Keratinocyte (primary cell): Measurements from ENCODE around the gene RNF144A. TPM values are rescaled to one million over a fixed set of nuclear protein-coding genes. Genes with fewer than 3 reads are reported as not detected.

Experiments used
- DNase-seq: peaks from one replicate; pipeline ENCODE4 v3.0.0-alpha.2; 2011; ENCODE audit warnings: low read depth, missing footprints, low spot score
- FAIRE-seq: peaks from 2 replicates; lab custom pipeline; 2011; peaks lifted over from hg19 to GRCh38; lab: Jason Lieb, UNC
- H2AFZ ChIP-seq: 2 replicates; pipeline ENCODE4 v1.6.0; 2012; ENCODE audit warnings: low read length, control low read depth, inconsistent platforms; ENCODE audit not compliant: control insufficient read depth
- H3K27ac ChIP-seq: 2 replicates; pipeline ENCODE4 v1.5.1; 2011; ENCODE audit warnings: low read length; ENCODE audit not compliant: control insufficient read depth, insufficient read depth
- H3K27me3 ChIP-seq: 3 replicates; pipeline ENCODE4 v1.6.0; 2011; ENCODE audit warnings: low read length; ENCODE audit not compliant: control insufficient read depth, insufficient read depth; ENCODE audit errors: extremely low read depth
- H3K36me3 ChIP-seq, 2 experiments: 2 replicates in 1 of 2; 3 replicates in 1 of 2; pipeline ENCODE4 v1.5.1; 2011; ENCODE audit warnings: low read length in 2 of 2, mild to moderate bottlenecking in 1 of 2; ENCODE audit not compliant: control insufficient read depth in 2 of 2, insufficient read depth in 2 of 2; ENCODE audit errors: extremely low read depth in 1 of 2
- H3K4me1 ChIP-seq: 3 replicates; pipeline ENCODE4 v1.5.1; 2011; ENCODE audit warnings: low read length; ENCODE audit not compliant: control insufficient read depth, insufficient read depth; ENCODE audit errors: extremely low read depth
- H3K4me2 ChIP-seq: 3 replicates; pipeline ENCODE4 v1.6.0; 2011; ENCODE audit warnings: low read depth, low read length; ENCODE audit not compliant: control insufficient read depth, insufficient read depth; ENCODE audit errors: extremely low read depth
- H3K4me3 ChIP-seq, 3 experiments: fragments of 200-600 bp in 1 of 3; sonication (generic) in 1 of 3; 2 replicates in 2 of 3; 3 replicates in 1 of 3; pipeline ENCODE4 v1.5.1; 2011 to 2016; ENCODE audit warnings: low read length in 3 of 3, mild to moderate bottlenecking in 3 of 3, control low read depth in 2 of 3, inconsistent platforms in 1 of 3, low read depth in 1 of 3, mixed read lengths in 1 of 3, mixed run types in 1 of 3, moderate library complexity in 1 of 3; ENCODE audit not compliant: control insufficient read depth in 2 of 3, insufficient read depth in 2 of 3; ENCODE audit errors: extremely low read depth in 1 of 3
- H3K79me2 ChIP-seq: 2 replicates; pipeline ENCODE4 v1.6.0; 2012; ENCODE audit warnings: low read length; ENCODE audit not compliant: control insufficient read depth, insufficient read depth
- H3K9ac ChIP-seq: 3 replicates; pipeline ENCODE4 v1.6.0; 2011; ENCODE audit warnings: low read length; ENCODE audit not compliant: control insufficient read depth, insufficient read depth; ENCODE audit errors: extremely low read depth
- H3K9me1 ChIP-seq: 3 replicates; pipeline ENCODE4 v1.6.0; 2011; ENCODE audit warnings: low read length; ENCODE audit not compliant: control insufficient read depth, insufficient read depth; ENCODE audit errors: extremely low read depth
- H3K9me3 ChIP-seq: 2 replicates; pipeline ENCODE4 v1.5.1; 2012; ENCODE audit warnings: low read depth, low read length; ENCODE audit not compliant: control insufficient read depth
- H4K20me1 ChIP-seq: 3 replicates; pipeline ENCODE4 v1.6.0; 2011; ENCODE audit warnings: low read length; ENCODE audit not compliant: control insufficient read depth, insufficient read depth; ENCODE audit errors: extremely low read depth
- EZH2 ChIP-seq: IDR thresholded peaks from one replicate; pipeline ENCODE4 v1.6.1; 2012; ENCODE audit warnings: inconsistent platforms, mild to moderate bottlenecking, low read length, moderate library complexity
- dilution Hi-C: fragments of 300-500 bp; cut with MboI; formaldehyde crosslinking; loops from one replicate; pipeline ENCODE4 v1.7.0; 2020; ENCODE audit warnings: low sequenced_read_pairs; ENCODE audit not compliant: extremely low pct_ligation_motif_present
- polyA plus RNA-seq, 5 experiments: library from polyadenylated mRNA; depleted of rRNA in 3 of 5; stranded (reverse) in 3 of 5; stranded (forward) in 1 of 5; unstranded in 1 of 5; fragments of >200 nt; gene quantifications; 1 replicate in 1 of 5; 2 replicates in 3 of 5; 3 replicates in 1 of 5; pipeline versions ENCODE4 v1.2.1 to v1.2.3, GENCODE V29; 2011 to 2012; ENCODE audit warnings: missing spikeins in 2 of 5, low read depth in 1 of 5, low replicate concordance in 1 of 5
- TF ChIP-seq, protein P1 (sequence below), 3 experiments: IDR thresholded peaks in 1 of 3; conservative IDR thresholded peaks in 1 of 3; optimal IDR thresholded peaks in 1 of 3; 2 replicates in 2 of 3; 3 replicates in 1 of 3; pipeline versions ENCODE3 to v1.5.1; 2011; ENCODE audit warnings: low read length in 3 of 3, mild to moderate bottlenecking in 3 of 3, moderate library complexity in 2 of 3, control low read depth in 1 of 3, inconsistent platforms in 1 of 3; ENCODE audit not compliant: insufficient read depth in 2 of 3; ENCODE audit errors: extremely low read depth in 1 of 3

The RNF144A gene
- polyA plus RNA-seq, 1 donor (not counting 4 experiments of a cell fraction or from before 2014, with no cell fraction given) = 1.4 TPM

- no peaks in the 10 kb centered on the region for H3K9me1 ChIP-seq
- H4K20me1 ChIP-seq = no peaks in the 10 kb centered on the region
- no peaks in the 10 kb centered on the region for H3K9me3 ChIP-seq
- H3K4me2 ChIP-seq = no peak overlapping the region
- H3K79me2 ChIP-seq = no peaks in the 10 kb centered on the region
- no peak overlapping the region for H3K27ac ChIP-seq
- no peak overlapping the region for H3K9ac ChIP-seq
- no peak for FAIRE-seq
- TF ChIP-seq EZH2 = no peak
- TF ChIP-seq, protein P1, sequence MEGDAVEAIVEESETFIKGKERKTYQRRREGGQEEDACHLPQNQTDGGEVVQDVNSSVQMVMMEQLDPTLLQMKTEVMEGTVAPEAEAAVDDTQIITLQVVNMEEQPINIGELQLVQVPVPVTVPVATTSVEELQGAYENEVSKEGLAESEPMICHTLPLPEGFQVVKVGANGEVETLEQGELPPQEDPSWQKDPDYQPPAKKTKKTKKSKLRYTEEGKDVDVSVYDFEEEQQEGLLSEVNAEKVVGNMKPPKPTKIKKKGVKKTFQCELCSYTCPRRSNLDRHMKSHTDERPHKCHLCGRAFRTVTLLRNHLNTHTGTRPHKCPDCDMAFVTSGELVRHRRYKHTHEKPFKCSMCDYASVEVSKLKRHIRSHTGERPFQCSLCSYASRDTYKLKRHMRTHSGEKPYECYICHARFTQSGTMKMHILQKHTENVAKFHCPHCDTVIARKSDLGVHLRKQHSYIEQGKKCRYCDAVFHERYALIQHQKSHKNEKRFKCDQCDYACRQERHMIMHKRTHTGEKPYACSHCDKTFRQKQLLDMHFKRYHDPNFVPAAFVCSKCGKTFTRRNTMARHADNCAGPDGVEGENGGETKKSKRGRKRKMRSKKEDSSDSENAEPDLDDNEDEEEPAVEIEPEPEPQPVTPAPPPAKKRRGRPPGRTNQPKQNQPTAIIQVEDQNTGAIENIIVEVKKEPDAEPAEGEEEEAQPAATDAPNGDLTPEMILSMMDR (optimal IDR thresholded peaks at IDR 0.05 in 1 of 3, IDR thresholded peaks at IDR 0.05 in 1 of 3, conservative IDR thresholded peaks at IDR 0.05 in 1 of 3; ENCODE audit: extremely low read depth in 1 of 3, insufficient read depth in 2 of 3, low read length in 3 of 3) = no peak
- H3K4me1 ChIP-seq = no peaks in the 10 kb centered on the region
- H3K36me3 ChIP-seq = no peaks in the 10 kb centered on the region
- no peaks in the 10 kb centered on the region for H3K27me3 ChIP-seq
- no peak for DNase-seq
- H3K4me3 ChIP-seq = no peak overlapping the region
- H2AFZ ChIP-seq = no peak overlapping the region
- dilution Hi-C loops = no loop called here
These were observed 38.4 kb downstream of the RNF144A start for GRCh38 chr2:6955511-6956136.

GRCh38 chr2:6956566-6956965 lies 39.4 kb downstream of the RNF144A start:
- dilution Hi-C loops = no loop called here
- Histone ChIP-seq H3K4me3 (no peak overlapping the region), H3K36me3 (no peaks in the 10 kb centered on the region), H3K9me1 (no peaks in the 10 kb centered on the region), H3K9me3 (no peaks in the 10 kb centered on the region), H3K27me3 (no peaks in the 10 kb centered on the region), H3K4me2 (no peak overlapping the region), H3K79me2 (no peaks in the 10 kb centered on the region), H4K20me1 (no peaks in the 10 kb centered on the region), H3K4me1 (no peaks in the 10 kb centered on the region), H3K9ac (no peak overlapping the region), H3K27ac (no peak overlapping the region), H2AFZ (no peak overlapping the region)
- DNase-seq = no peak
- no peak for TF ChIP-seq EZH2
- TF ChIP-seq, protein P1 (optimal IDR thresholded peaks at IDR 0.05 in 1 of 3, IDR thresholded peaks at IDR 0.05 in 1 of 3, conservative IDR thresholded peaks at IDR 0.05 in 1 of 3; ENCODE audit: extremely low read depth in 1 of 3, insufficient read depth in 2 of 3, low read length in 3 of 3) = no peak
- FAIRE-seq = no peak
